ENCODE measurements around the gene ZNF487.

DNA sequence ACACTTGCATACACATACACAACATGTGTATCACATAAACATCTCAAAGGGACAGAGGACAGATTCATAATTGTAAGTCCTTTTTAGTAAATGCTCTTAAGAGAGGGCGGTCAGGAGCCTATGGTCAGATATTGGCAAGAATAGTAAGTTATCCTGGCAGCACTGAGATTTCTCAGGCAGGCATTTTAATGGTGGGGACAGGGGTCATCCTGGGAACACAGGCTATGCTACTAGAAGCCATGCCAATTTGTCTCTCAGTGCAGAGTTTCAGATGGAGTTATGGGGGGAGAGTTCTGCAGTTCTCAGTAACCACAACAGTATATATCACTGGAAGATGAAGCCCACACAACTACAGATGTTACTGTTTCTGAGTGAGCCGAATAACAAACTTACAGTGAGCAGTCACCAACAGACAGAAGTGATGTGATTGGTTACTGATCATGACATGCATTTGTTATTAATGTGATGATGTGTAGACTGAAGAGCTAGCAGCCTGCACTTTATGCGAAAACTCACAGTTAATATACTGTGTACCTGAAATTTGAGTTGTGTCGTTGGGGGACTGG lies 16.4 kb downstream of the ZNF487 start:
- no peak for TF ChIP-seq POLR2A (IDR thresholded peaks at IDR 0.05)
- TF ChIP-seq, protein P1, sequence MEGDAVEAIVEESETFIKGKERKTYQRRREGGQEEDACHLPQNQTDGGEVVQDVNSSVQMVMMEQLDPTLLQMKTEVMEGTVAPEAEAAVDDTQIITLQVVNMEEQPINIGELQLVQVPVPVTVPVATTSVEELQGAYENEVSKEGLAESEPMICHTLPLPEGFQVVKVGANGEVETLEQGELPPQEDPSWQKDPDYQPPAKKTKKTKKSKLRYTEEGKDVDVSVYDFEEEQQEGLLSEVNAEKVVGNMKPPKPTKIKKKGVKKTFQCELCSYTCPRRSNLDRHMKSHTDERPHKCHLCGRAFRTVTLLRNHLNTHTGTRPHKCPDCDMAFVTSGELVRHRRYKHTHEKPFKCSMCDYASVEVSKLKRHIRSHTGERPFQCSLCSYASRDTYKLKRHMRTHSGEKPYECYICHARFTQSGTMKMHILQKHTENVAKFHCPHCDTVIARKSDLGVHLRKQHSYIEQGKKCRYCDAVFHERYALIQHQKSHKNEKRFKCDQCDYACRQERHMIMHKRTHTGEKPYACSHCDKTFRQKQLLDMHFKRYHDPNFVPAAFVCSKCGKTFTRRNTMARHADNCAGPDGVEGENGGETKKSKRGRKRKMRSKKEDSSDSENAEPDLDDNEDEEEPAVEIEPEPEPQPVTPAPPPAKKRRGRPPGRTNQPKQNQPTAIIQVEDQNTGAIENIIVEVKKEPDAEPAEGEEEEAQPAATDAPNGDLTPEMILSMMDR (IDR thresholded peaks at IDR 0.05) = no peak
